Measurements from ENCODE around the gene RNPEPL1.

Gene RNPEPL1

GRCh38 chr2:240554767-240555493 is 13.4 kb upstream of the RNPEPL1 start:
- H2AK5ac ChIP-seq (ENCODE audit: low read depth, low read length), result no peak overlapping the region
- no peak overlapping the region for H2BK5ac ChIP-seq (ENCODE audit: low read length)
- WGBS, 2 donors (ENCODE audit: extremely low coverage in 2 of 2, insufficient read length in 2 of 2, insufficient replicate concordance in 1 of 2), result no CpG with 5 or more reads among the region's 17 CpGs
- no peak overlapping the region for H3K4me2 ChIP-seq (ENCODE audit: insufficient read depth, low read length, poor library complexity, severe bottlenecking)
- H2BK120ac ChIP-seq (ENCODE audit: low read depth, low read length), result no peak overlapping the region
- H3K9ac ChIP-seq (ENCODE audit: low read depth, low read length, poor library complexity), result no peak overlapping the region
- peaks cover 3 to 5% of the 10 kb centered on the region in 2 donors for H3K4me1 ChIP-seq (ENCODE audit: control insufficient read depth in 2 of 2, insufficient read depth in 1 of 2, low read depth in 1 of 2, low read length in 2 of 2)
- H3K4ac ChIP-seq (ENCODE audit: low read length), result no peak overlapping the region
- H3K36me3 ChIP-seq (replicated peaks in 1 of 2; ENCODE audit: control insufficient read depth in 2 of 2, insufficient read depth in 2 of 2, low read length in 2 of 2), result peaks cover 2 to 66% of the 10 kb centered on the region in 2 donors
- no peak overlapping the region for H3K27ac ChIP-seq (replicated peaks; ENCODE audit: low read length)
- DNase-seq (ENCODE audit: low spot score), result no peak
- H4K91ac ChIP-seq (ENCODE audit: low read depth, low read length, poor library complexity), result no peak overlapping the region
- no peak overlapping the region for H4K8ac ChIP-seq (ENCODE audit: low read depth, low read length)
- H3K14ac ChIP-seq (ENCODE audit: low read length), result no peak overlapping the region
- H3K18ac ChIP-seq (ENCODE audit: low read length), result no peak overlapping the region
- H3K4me3 ChIP-seq (ENCODE audit: low read length in 2 of 2), result no peak overlapping the region
- no peak overlapping the region for H2BK12ac ChIP-seq (ENCODE audit: low read length)
- H2BK15ac ChIP-seq (ENCODE audit: low read length), result no peak overlapping the region
- no peak overlapping the region for H2AFZ ChIP-seq (ENCODE audit: low read length)
- peaks cover 2 to 13% of the 10 kb centered on the region in 2 donors for H3K9me3 ChIP-seq (replicated peaks in 1 of 2; ENCODE audit: control insufficient read depth in 2 of 2, insufficient read depth in 1 of 2, low read depth in 1 of 2, low read length in 2 of 2)
- no peak overlapping the region for H3K23ac ChIP-seq (ENCODE audit: low read depth, low read length, poor library complexity)
- peaks cover 11% of the 10 kb centered on the region for H3K79me1 ChIP-seq (ENCODE audit: low read depth, low read length)
- H3K27me3 ChIP-seq (ENCODE audit: control insufficient read depth in 3 of 3, insufficient read depth in 3 of 3, low read depth in 1 of 3, low read length in 3 of 3), result peaks cover 0 to 11% (median 0%) of the 10 kb centered on the region in 3 experiments

DNA sequence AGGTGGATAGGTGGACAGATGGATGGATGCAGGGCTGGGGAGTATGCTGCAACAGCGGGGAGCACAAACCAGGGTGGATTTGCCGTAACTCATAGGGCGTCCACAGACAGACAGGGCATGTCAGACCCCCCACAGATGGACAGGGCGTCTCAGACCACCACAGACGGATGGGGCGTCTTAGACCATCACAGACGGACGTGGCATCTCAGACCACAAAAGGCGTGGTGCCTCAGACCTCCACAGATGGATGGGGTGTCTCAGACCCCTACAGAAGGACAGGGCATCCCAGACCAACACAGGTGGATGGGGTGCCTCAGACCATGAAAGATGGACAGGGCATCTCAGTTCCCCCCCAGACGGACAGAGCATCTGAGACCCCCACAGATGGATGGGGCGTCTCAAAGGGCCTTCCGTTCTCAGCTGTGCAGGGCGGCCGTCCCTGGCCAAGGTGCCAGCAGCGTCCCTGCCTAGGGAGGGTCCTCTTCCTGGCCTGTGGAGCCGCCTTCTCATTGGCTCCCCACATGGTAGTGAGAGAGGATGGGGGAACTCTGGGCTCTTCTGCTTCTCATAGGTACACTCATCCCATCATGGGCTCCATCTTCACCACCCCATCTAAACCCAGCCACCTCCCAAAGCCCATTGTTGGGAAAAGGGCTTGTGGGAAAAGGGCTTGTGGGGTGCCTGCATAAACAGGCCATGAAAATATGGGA is 12.6 kb upstream of the RNPEPL1 start:
- no peak overlapping the region for H3K4me3 ChIP-seq (ENCODE audit: low read length in 2 of 2)
- no peak overlapping the region for H3K23ac ChIP-seq (ENCODE audit: low read depth, low read length, poor library complexity)
- no peak overlapping the region for H2AFZ ChIP-seq (ENCODE audit: low read length)
- no peak overlapping the region for H2AK5ac ChIP-seq (ENCODE audit: low read depth, low read length)
- no peak overlapping the region for H3K4me2 ChIP-seq (ENCODE audit: insufficient read depth, low read length, poor library complexity, severe bottlenecking)
- no peak overlapping the region for H2BK15ac ChIP-seq (ENCODE audit: low read length)
- H3K4ac ChIP-seq (ENCODE audit: low read length), result no peak overlapping the region
- H3K18ac ChIP-seq (ENCODE audit: low read length), result no peak overlapping the region
- peaks cover 0 to 11% (median 0%) of the 10 kb centered on the region in 3 experiments for H3K27me3 ChIP-seq (ENCODE audit: control insufficient read depth in 3 of 3, insufficient read depth in 3 of 3, low read depth in 1 of 3, low read length in 3 of 3)
- no peak overlapping the region for H3K9ac ChIP-seq (ENCODE audit: low read depth, low read length, poor library complexity)
- H2BK120ac ChIP-seq (ENCODE audit: low read depth, low read length), result no peak overlapping the region
- H3K4me1 ChIP-seq (ENCODE audit: control insufficient read depth in 2 of 2, insufficient read depth in 1 of 2, low read depth in 1 of 2, low read length in 2 of 2), result peaks cover 4 to 5% of the 10 kb centered on the region in 2 donors
- H3K79me1 ChIP-seq (ENCODE audit: low read depth, low read length), result peaks cover 11% of the 10 kb centered on the region
- no peak overlapping the region for H4K8ac ChIP-seq (ENCODE audit: low read depth, low read length)
- peaks cover 2 to 62% of the 10 kb centered on the region in 2 donors for H3K36me3 ChIP-seq (replicated peaks in 1 of 2; ENCODE audit: control insufficient read depth in 2 of 2, insufficient read depth in 2 of 2, low read length in 2 of 2)
- H3K9me3 ChIP-seq (replicated peaks in 1 of 2; ENCODE audit: control insufficient read depth in 2 of 2, insufficient read depth in 1 of 2, low read depth in 1 of 2, low read length in 2 of 2), result peaks cover 2 to 9% of the 10 kb centered on the region in 2 donors
- no peak overlapping the region for H3K14ac ChIP-seq (ENCODE audit: low read length)
- DNase-seq (ENCODE audit: low spot score), result no peak
- no CpG with 5 or more reads among the region's 16 CpGs for WGBS, 2 donors (ENCODE audit: extremely low coverage in 2 of 2, insufficient read length in 2 of 2, insufficient replicate concordance in 1 of 2)
- H2BK5ac ChIP-seq (ENCODE audit: low read length), result no peak overlapping the region
- no peak overlapping the region for H4K91ac ChIP-seq (ENCODE audit: low read depth, low read length, poor library complexity)
- H3K27ac ChIP-seq (replicated peaks; ENCODE audit: low read length), result no peak overlapping the region
- no peak overlapping the region for H2BK12ac ChIP-seq (ENCODE audit: low read length)

- Histone ChIP-seq H4K91ac (ENCODE audit: low read depth, low read length, poor library complexity) (no peak overlapping the region), H3K14ac (ENCODE audit: low read length) (no peak overlapping the region), H2BK5ac (ENCODE audit: low read length) (no peak overlapping the region), H2AK5ac (ENCODE audit: low read depth, low read length) (no peak overlapping the region), H3K18ac (ENCODE audit: low read length) (no peak overlapping the region), H2BK15ac (ENCODE audit: low read length) (no peak overlapping the region), H3K4me3 (ENCODE audit: low read length in 2 of 2) (no peak overlapping the region), H3K36me3 (replicated peaks in 1 of 2; ENCODE audit: control insufficient read depth in 2 of 2, insufficient read depth in 2 of 2, low read length in 2 of 2) (peaks cover 2 to 53% of the 10 kb centered on the region in 2 donors), H3K27ac (replicated peaks; ENCODE audit: low read length) (no peak overlapping the region), H2BK120ac (ENCODE audit: low read depth, low read length) (no peak overlapping the region), H3K23ac (ENCODE audit: low read depth, low read length, poor library complexity) (no peak overlapping the region), H3K4me1 (ENCODE audit: control insufficient read depth in 2 of 2, insufficient read depth in 1 of 2, low read depth in 1 of 2, low read length in 2 of 2) (peaks cover 4 to 7% of the 10 kb centered on the region in 2 donors), H2AFZ (ENCODE audit: low read length) (no peak overlapping the region), H3K4me2 (ENCODE audit: insufficient read depth, low read length, poor library complexity, severe bottlenecking) (no peak overlapping the region), H3K4ac (ENCODE audit: low read length) (no peak overlapping the region), H4K8ac (ENCODE audit: low read depth, low read length) (no peak overlapping the region), H3K27me3 (ENCODE audit: control insufficient read depth in 3 of 3, insufficient read depth in 3 of 3, low read depth in 1 of 3, low read length in 3 of 3) (peaks cover 0 to 11% (median 0%) of the 10 kb centered on the region in 3 experiments), H3K79me1 (ENCODE audit: low read depth, low read length) (peaks cover 11% of the 10 kb centered on the region), H3K9me3 (replicated peaks in 1 of 2; ENCODE audit: control insufficient read depth in 2 of 2, insufficient read depth in 1 of 2, low read depth in 1 of 2, low read length in 2 of 2) (no peaks in the 10 kb centered on the region), H2BK12ac (ENCODE audit: low read length) (no peak overlapping the region), H3K9ac (ENCODE audit: low read depth, low read length, poor library complexity) (no peak overlapping the region)
- WGBS, 2 donors (ENCODE audit: extremely low coverage in 2 of 2, insufficient read length in 2 of 2, insufficient replicate concordance in 1 of 2), result no CpG with 5 or more reads among the region's 9 CpGs
- no peak for DNase-seq (ENCODE audit: low spot score)
These were observed 11.7 kb upstream of the RNPEPL1 start for GRCh38 chr2:240556553-240557100.
